ENCODE results near the gene SLC24A3.
"Not testable (repeated sequence)": the region's sequence is repeated elsewhere in the genome, so short reads cannot be mapped to it uniquely, and the experiment has no call there.

The SLC24A3 gene

DNA sequence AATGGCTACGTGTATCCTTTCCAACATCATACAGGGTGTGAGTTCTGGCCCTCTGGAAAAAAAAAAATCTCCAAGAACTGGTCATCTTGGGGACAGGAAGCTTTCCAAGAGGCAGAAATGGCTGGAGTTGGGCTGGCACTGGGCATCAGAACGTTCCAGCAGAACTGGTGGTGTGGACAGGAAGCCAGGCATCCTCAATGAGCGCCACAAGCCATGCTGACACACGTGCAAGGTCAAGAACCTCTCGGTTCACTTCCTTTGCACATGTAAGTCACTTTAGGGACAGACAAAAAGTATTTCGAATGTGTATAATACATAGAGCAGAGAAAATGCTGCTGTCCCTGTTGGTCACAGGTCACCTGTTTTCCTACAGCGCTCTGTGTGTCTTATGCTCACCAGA is 518.3 kb downstream of the SLC24A3 start:
- DNase-seq, result no peak

DNA sequence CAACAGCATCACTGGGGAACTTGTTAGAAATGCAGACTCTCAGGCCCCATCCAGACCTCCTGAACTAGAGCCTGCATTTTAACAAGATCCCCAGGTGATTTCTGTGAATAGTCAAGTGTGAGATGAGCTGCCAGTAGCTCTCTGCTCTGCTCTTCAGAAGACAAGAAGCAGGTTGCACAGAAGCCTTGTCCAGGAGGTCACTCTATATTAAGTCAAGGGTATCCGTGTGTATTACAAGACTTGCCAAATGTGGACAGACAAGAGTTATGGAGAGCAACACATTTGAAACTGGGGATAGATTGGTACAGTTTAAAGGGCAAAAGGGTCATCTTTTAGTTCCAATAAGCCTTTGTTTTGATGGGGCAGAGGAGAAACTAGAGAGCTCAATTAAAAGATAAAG is 522.4 kb downstream of the SLC24A3 start:
- DNase-seq, result no peak

DNA sequence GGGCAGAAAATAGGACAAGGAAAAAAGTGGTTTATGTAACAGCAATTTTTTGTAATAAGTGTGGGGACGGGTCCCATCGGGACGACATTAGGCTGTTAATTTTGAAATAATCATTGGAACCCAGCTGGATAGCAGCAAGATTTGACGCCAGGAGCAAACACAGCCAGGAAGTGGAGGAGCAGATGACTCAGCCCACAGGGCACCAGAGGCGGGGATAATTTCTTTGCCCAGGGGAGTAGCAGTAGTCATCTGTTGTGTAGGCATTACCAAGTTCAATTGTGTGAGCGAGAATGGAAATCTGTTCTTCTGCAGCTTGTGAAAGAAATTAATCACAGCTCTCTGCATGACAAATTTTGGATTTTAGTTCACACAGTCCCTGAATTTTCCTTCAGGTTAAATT is 523.0 kb downstream of the SLC24A3 start:
- DNase-seq, result peak; percentile 86

GRCh38 chr20:19737025-19737424 is 524.6 kb downstream of the SLC24A3 start:
- peak; percentile 45 for DNase-seq

- no peak for DNase-seq
These were observed 526.5 kb downstream of the SLC24A3 start for GRCh38 chr20:19738951-19739350.

GRCh38 chr20:19739351-19739750 is 526.9 kb downstream of the SLC24A3 start:
- DNase-seq, result no peak

- DNase-seq, result no peak
These were observed 528.1 kb downstream of the SLC24A3 start for GRCh38 chr20:19740512-19740911.

DNA sequence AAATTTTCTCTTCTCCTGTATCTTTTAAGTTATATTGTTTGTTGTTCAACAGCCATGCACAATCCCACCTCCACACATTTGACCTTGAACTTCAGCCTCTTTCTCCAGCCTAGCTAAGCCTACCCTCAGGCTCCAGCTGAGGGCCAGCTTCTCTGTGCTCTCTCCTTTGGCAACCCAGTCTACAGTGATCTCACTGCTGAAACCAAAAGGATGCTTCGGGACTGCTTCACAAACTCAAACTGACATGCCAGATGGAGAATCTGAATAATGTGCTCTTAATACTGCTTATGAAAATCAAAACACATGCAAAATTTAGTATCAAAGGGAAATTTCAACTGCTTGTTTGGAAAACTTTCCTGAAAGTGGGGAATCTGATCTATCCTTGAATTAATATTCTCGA is 529.5 kb downstream of the SLC24A3 start:
- no peak for DNase-seq

DNA sequence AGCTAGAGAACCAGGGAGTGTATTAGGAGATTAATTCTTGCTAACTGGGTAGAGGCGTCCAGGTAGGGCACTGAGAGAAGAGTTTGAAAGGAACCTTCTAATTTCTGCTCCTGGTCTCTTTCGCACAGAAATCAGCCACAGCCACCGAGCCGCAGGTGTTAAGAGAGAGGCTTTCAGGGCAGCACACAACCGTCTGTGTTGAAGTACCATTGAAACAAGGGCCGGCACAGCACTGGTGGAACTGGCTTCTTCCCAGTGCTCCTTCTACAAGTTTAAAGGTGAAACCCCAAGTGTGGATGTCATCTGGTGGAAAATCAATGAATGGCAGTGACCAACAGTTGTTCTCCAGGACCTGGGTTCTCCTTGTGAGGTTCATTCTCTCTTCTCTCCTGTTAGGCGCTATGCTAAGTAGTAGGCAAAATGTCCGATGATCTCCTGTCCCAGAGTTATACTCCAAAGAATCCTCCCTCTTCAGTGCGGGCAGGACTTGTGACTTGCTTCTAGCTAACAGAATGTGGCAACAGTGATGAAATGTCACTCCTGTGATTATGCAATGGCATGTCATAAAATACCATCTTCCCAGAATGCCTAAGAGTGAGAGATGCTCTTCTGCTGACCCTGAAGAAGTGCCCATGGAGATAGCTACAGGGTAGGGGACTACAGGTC is 530.7 kb downstream of the SLC24A3 start:
- no peak for DNase-seq

- DNase-seq, result no peak
These were observed 531.2 kb downstream of the SLC24A3 start for GRCh38 chr20:19743640-19743995.

DNA sequence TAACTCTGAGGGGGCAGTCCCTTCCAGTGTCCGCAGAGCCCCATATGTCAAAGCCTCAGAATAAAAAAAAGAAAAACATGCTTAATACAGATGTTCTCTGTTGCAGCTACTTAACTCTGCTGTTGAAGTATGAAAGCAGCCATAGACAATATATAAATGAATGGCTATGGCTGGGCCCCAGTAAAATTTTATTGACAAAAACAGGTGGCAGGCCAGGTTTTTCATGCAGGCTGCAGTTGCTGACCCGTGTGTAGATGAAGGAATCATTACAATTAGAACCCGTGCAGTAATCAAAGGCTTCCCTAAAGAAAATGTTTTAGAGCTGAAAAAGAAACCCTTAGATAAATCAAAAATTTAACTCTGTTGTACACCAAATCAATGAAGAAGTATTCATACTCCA is 532.7 kb downstream of the SLC24A3 start:
- no peak for DNase-seq

DNA sequence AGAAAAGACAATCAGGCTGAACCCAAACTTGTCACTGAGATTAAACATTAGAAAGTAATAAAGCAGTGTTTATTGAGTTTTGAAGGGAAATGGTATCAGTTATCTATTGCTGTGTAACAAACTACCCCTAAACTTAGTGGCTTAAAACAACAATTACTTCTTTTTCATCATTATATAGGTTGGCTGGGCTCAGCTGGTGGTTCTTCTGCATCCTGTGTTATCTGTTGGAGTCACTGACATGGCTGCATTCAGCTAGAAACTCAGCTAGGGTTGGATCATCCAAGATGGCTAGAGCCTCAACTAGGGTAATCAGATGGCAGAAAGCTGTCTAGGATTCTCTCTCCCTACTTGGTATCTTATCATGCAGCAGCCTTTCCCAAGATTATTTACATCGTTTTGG is 533.1 kb downstream of the SLC24A3 start:
- DNase-seq, result no peak

- no peak for DNase-seq
These were observed 534.0 kb downstream of the SLC24A3 start for GRCh38 chr20:19746396-19746795.

DNA sequence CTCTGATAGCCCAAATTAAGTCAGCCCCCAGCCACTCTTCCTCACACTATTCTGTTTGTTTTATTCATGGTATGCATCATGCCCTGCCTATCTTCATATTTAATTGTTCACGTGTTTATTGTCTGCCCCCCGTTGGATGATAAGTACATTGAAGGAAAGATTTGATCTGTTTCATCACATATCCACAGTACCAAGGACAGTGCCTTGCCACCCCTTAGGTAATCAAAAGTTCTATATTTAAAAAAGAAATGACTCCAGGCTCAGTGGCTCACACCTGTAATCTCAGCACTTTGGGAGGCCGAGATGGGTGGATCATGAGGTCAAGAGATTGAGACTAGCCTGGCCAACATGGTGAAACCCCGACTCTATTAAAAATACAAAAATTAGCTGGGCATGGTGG is 535.5 kb downstream of the SLC24A3 start:
- DNase-seq, result no peak

GRCh38 chr20:19748681-19749080 is 536.2 kb downstream of the SLC24A3 start:
- no peak for DNase-seq

DNA sequence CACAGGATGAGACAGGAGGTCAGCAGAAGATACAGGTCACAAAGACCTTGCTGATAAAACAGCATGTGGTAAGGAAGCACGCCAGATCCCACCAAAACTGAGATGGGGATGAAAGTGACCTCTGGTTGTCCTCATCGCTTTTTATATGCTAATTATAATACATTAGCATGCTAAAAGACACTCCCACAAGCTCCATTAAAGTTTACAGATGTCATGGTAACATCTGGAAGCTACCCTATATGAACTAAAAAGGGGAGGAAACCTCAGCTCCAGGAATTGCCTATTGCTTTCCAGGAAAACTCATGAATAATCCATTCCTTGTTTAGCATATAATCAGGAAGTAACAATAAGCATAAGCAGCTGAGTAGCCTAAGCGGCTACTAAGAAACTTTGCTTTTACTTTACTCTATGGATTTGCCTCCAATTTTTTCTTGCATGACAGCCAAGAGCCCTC is 537.2 kb downstream of the SLC24A3 start:
- no peak for DNase-seq

DNA sequence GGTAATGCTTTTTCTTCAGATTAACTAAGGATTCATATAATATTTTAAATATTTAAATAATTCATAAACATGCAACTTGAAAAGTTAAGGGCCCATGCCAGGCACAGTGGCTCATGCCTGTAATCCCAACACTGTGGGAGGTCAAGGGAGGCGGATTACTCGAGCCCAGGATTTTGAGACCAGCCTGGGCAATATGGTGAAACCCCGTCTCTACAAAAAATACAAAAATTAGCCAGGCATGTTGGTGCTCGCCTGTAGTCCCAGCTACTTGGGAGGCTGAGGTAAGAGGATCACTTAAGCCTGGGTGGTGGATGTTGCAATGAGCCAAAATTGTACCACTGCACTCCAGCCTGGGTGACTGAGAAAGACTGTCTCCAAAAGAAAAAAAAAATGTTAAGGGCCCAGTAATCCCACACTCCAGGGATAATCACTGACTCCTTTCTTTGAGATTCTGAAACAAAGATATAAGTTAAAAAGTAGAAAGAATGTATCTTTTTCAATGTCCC is 537.7 kb downstream of the SLC24A3 start:
- DNase-seq, result no peak

DNA sequence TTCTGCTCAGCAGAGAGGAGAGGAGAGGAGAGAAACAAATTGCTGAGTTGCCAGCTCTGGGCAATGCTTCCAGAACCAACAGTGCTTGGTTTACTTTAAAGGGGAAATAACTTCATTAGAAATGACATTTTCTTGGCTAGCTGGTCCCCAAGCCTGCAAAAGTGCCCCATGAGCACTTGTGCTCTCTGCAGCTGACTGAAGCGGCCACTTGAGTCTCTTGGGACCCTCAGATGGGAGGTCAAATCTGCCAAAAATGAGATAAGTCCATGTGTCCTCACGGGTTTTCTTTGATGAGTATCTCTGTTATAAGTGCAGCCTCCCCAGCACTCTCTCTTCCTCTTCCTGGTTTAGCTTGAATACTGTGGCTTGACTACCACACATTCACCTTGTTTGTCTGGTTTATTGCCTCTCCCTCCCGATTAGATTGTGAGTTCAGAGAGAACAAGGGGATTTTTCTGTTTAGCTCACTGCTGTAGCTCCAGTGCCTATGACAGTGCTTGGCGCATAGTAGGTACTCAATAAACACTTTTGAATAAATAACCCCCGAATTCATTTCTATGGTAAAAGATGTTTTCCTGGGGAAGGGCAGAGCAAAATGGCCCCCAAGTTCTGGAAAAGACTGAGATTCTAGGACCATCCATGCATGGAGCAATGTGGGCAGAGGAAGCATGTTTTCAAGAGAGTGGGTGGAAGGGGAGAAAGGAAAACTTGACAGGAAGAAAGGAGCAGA is 538.6 kb downstream of the SLC24A3 start:
- no peak for DNase-seq

DNA sequence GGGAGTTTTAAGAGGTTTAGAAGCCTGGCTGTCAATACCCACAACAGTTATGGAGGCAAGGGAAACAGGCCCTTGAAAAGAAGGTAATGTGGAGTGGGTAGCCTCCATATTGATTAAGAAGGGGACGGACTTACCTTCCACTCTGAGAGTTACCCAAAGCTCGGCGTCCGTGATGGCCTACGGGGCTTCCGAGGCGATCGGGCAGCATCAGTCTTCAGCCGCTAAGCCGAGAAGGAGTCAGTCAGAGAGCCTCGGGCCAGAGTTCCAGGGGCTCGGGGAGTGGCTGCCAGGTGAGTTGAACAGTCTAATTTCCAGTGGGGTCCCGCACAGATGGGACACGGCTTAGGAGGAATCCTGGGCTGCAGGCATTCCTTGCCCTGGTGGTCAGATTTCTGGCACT is 541.8 kb downstream of the SLC24A3 start:
- DNase-seq, result not testable (repeated sequence)

- DNase-seq, result no peak
These were observed 544.5 kb downstream of the SLC24A3 start for GRCh38 chr20:19756761-19757486.

DNA sequence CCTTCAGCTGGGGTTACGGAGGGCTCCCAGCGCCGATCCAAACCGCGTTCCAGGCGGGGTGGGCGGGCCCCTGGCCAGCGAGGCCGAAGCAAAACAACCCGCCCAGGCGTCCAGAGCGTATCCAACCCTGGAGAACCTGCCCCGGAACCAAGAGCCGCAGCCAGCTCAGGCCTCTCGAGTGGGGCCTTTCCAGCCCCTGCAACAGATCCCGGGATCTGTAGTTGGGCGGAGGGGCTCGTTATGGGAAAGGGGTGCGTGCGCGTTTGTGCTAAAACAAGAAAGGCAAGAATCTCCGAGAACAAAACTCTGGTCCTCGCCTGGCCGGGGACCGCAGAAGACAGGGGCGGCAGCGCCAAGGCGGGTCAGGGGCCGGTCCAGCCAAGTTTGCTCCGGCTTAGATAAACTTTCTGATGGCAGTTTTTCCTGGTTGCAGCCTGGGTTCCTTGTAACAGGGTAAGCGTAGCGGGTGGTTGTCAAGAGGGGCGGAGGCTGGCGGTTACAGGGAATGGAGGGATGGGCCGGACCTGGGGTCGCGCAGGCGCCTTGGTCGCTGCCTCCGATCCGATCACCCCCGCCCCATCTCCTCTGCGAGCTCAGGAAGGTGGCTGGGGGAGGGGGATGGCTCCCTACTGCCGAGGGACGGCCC is 545.2 kb downstream of the SLC24A3 start:
- peak; percentile 85 for DNase-seq

DNA sequence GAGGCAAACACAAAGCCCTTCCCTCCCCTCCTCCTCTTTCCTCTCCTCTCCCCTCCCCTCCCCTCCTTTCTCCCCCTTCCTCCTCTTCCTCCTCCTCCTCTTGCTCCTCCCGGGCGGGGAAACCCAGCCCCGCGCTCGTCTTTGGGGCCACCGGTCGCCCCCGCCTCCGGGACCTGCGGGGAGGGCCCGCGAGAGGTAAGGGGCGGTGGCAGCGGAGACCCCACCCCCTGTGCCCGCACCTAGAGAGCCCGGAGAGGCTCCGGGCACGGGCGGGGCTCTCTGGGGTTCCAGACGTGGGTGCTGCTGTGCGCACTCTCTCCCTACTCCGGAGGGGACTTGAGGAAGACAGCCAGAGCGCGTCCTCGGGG is 545.7 kb downstream of the SLC24A3 start, which contains the start of gene RIN2:
RIN2 (plus strand) TSS at position 126 of the 368 bp plus-strand sequence. CDS start 131,344 bp downstream, outside the sequence.
- DNase-seq, result no peak

All from EL (cell line).